Activated T-cell treated with anti-CD3 and anti-CD28 coated beads, Interleukin-2, amount 50 U/mL, for 72 hours (primary cell): ENCODE measurements around the gene KANK2. TPM values are rescaled to one million over a fixed set of nuclear protein-coding genes. Genes with fewer than 3 reads are reported as not detected.

ENCODE experiments used
- ATAC-seq, 2 donors: fragments of 150-1000 bp; cut with Tn5 transposase; replicated peaks in 1 of 2; 2 replicates each; pipeline ENCODE4 v1.10.0; 2021; ENCODE audit warnings: moderate library complexity in 2 of 2, mild to moderate bottlenecking in 1 of 2
- DNase-seq, 2 donors: peaks; one replicate each; pipeline ENCODE4 v3.0.0; 2021 to 2022; ENCODE audit warnings: mixed read lengths in 1 of 2
- H3K27ac Mint-ChIP-seq: one replicate; pipeline ENCODE4 v1.8.0; 2022; ENCODE audit warnings: mild to moderate bottlenecking, moderate library complexity, mixed read lengths
- H3K27me3 Mint-ChIP-seq: one replicate; pipeline ENCODE4 v1.8.0; 2022; ENCODE audit warnings: low read depth, mixed read lengths
- H3K36me3 Mint-ChIP-seq, 2 donors: one replicate each; pipeline ENCODE4 v1.8.0; 2022; ENCODE audit warnings: mixed read lengths in 2 of 2, mild to moderate bottlenecking in 1 of 2; ENCODE audit not compliant: insufficient read depth in 2 of 2
- H3K4me1 Mint-ChIP-seq: one replicate; pipeline ENCODE4 v1.8.0; 2022; ENCODE audit warnings: low read depth, mixed read lengths
- H3K4me3 Mint-ChIP-seq, 2 donors: one replicate each; pipeline ENCODE4 v1.8.0; 2022; ENCODE audit warnings: mild to moderate bottlenecking in 2 of 2, mixed read lengths in 2 of 2, moderate library complexity in 2 of 2
- H3K9me3 Mint-ChIP-seq, 2 donors: one replicate each; pipeline ENCODE4 v1.8.0; 2022; ENCODE audit warnings: mixed read lengths in 2 of 2
- total RNA-seq, 2 donors: library from RNA; stranded (reverse); gene quantifications; one replicate each; pipeline ENCODE4 v1.2.3, GENCODE V29; 2022

KANK2 gene
- 1 to 10 TPM in 1 of 2 donors, under 1 TPM in 1; 0.96 to 1.1 TPM for total RNA-seq

GRCh38 chr19:11197291-11198174, at the start of gene KANK2:
Gene KANK2 (minus strand): TSS chr19:11197545. CDS start chr19:11194511, 3,034 bp downstream.
- peak within 1 kb of the TSS; percentile 82 to 84 for H3K4me3 Mint-ChIP-seq
- ATAC-seq (peak; percentile 92 to 94), DNase-seq (peak; percentile 78 to 87)
- no peak within 1 kb of the TSS for H3K27ac Mint-ChIP-seq
- peaks cover 16% of the 10 kb centered on the region for H3K27me3 Mint-ChIP-seq
- no peaks in the 10 kb centered on the region for H3K36me3 Mint-ChIP-seq
- H3K4me1 Mint-ChIP-seq, result peaks cover 6% of the 10 kb centered on the region
- no peaks in the 10 kb centered on the region for H3K9me3 Mint-ChIP-seq

GRCh38 chr19:11246941-11247340, 49.6 kb upstream of the KANK2 start:
- H3K36me3 Mint-ChIP-seq, result no peaks in the 10 kb centered on the region
- ATAC-seq, result no peak
- DNase-seq, result no peak
- no peaks in the 10 kb centered on the region for H3K9me3 Mint-ChIP-seq
- peaks cover 7% of the 10 kb centered on the region for H3K4me1 Mint-ChIP-seq
- peaks cover 12% of the 10 kb centered on the region for H3K27me3 Mint-ChIP-seq
- H3K27ac Mint-ChIP-seq, result no peak overlapping the region
- H3K4me3 Mint-ChIP-seq, result no peak overlapping the region

GRCh38 chr19:11244846-11245589, 47.7 kb upstream of the KANK2 start:
- no peak for DNase-seq
- H3K27me3 Mint-ChIP-seq, result peaks cover 12% of the 10 kb centered on the region
- H3K9me3 Mint-ChIP-seq, result no peaks in the 10 kb centered on the region
- no peak overlapping the region for H3K4me3 Mint-ChIP-seq
- no peak for ATAC-seq
- H3K36me3 Mint-ChIP-seq, result no peaks in the 10 kb centered on the region
- H3K27ac Mint-ChIP-seq, result no peak overlapping the region
- peaks cover 7% of the 10 kb centered on the region for H3K4me1 Mint-ChIP-seq

- no peaks in the 10 kb centered on the region for H3K36me3 Mint-ChIP-seq
- peak overlapping the region; percentile 54 to 55 for H3K4me3 Mint-ChIP-seq
- no peak overlapping the region for H3K27ac Mint-ChIP-seq
- no peak for ATAC-seq
- H3K27me3 Mint-ChIP-seq, result peaks cover 12% of the 10 kb centered on the region
- peaks cover 0 to 2% of the 10 kb centered on the region in 2 donors for H3K9me3 Mint-ChIP-seq
- peaks cover 7% of the 10 kb centered on the region for H3K4me1 Mint-ChIP-seq
- DNase-seq, result no peak
These were observed 46.4 kb upstream of the KANK2 start for GRCh38 chr19:11243798-11244169.

GRCh38 chr19:11242864-11243797, 45.8 kb upstream of the KANK2 start:
- H3K9me3 Mint-ChIP-seq, result peaks cover 2 to 5% of the 10 kb centered on the region in 2 donors
- H3K4me3 Mint-ChIP-seq, result peak overlapping the region in 1 of 2 donors; percentile 54
- ATAC-seq (peak; percentile 98 to 99), DNase-seq (peak; percentile 91 to 92)
- H3K27me3 Mint-ChIP-seq, result peaks cover 12% of the 10 kb centered on the region
- peaks cover 7% of the 10 kb centered on the region for H3K4me1 Mint-ChIP-seq
- no peak overlapping the region for H3K27ac Mint-ChIP-seq
- H3K36me3 Mint-ChIP-seq, result no peaks in the 10 kb centered on the region

GRCh38 chr19:11242025-11242424, 44.7 kb upstream of the KANK2 start:
- Mint-ChIP-seq H3K4me3 (no peak overlapping the region), H3K9me3 (peaks cover 2 to 5% of the 10 kb centered on the region in 2 donors), H3K27ac (no peak overlapping the region), H3K27me3 (peaks cover 12% of the 10 kb centered on the region), H3K36me3 (no peaks in the 10 kb centered on the region), H3K4me1 (peaks cover 7% of the 10 kb centered on the region)
- ATAC-seq (no peak), DNase-seq (no peak)

GRCh38 chr19:11240008-11240444, 42.7 kb upstream of the KANK2 start:
- peaks cover 2 to 5% of the 10 kb centered on the region in 2 donors for H3K9me3 Mint-ChIP-seq
- H3K4me3 Mint-ChIP-seq, result no peak overlapping the region
- ATAC-seq, result no peak
- H3K4me1 Mint-ChIP-seq, result peaks cover 7% of the 10 kb centered on the region
- H3K36me3 Mint-ChIP-seq, result no peaks in the 10 kb centered on the region
- no peak overlapping the region for H3K27ac Mint-ChIP-seq
- no peak for DNase-seq
- peaks cover 12% of the 10 kb centered on the region for H3K27me3 Mint-ChIP-seq

GRCh38 chr19:11239377-11240000, 42.1 kb upstream of the KANK2 start, which contains the start of gene ANGPTL8:
Gene ANGPTL8 (plus strand): TSS chr19:11239619. CDS start chr19:11239638, 19 bp downstream.
- H3K4me3 Mint-ChIP-seq, result no peak within 1 kb of the TSS
- H3K27me3 Mint-ChIP-seq, result peaks cover 12% of the 10 kb centered on the region
- H3K27ac Mint-ChIP-seq, result no peak within 1 kb of the TSS

GRCh38 chr19:11238781-11239376, 41.5 kb upstream of the KANK2 start:
- H3K9me3 Mint-ChIP-seq, result peaks cover 2 to 5% of the 10 kb centered on the region in 2 donors
- DNase-seq, result no peak
- H3K27ac Mint-ChIP-seq, result no peak overlapping the region
- no peak overlapping the region for H3K4me3 Mint-ChIP-seq
- peaks cover 5% of the 10 kb centered on the region for H3K4me1 Mint-ChIP-seq
- peaks cover 9% of the 10 kb centered on the region for H3K27me3 Mint-ChIP-seq
- ATAC-seq, result no peak
- H3K36me3 Mint-ChIP-seq, result no peaks in the 10 kb centered on the region

More at GRCh38 chr19:11239377-11240000, 42.1 kb upstream of the KANK2 start, which contains the start of gene ANGPTL8:
- no peak for ATAC-seq
- Mint-ChIP-seq H3K9me3 (peaks cover 2 to 5% of the 10 kb centered on the region in 2 donors), H3K36me3 (no peaks in the 10 kb centered on the region), H3K4me1 (peaks cover 7% of the 10 kb centered on the region)
- DNase-seq, result no peak

GRCh38 chr19:11238041-11238440, 40.7 kb upstream of the KANK2 start:
- no peaks in the 10 kb centered on the region for H3K4me1 Mint-ChIP-seq

GRCh38 chr19:11237321-11237720, 40.0 kb upstream of the KANK2 start:
- DNase-seq (no peak), ATAC-seq (no peak)
- H3K36me3 Mint-ChIP-seq, result no peaks in the 10 kb centered on the region
- no peak overlapping the region for H3K4me3 Mint-ChIP-seq
- H3K27ac Mint-ChIP-seq, result no peak overlapping the region
- H3K9me3 Mint-ChIP-seq, result peaks cover 2 to 5% of the 10 kb centered on the region in 2 donors
- H3K27me3 Mint-ChIP-seq, result no peaks in the 10 kb centered on the region
- no peaks in the 10 kb centered on the region for H3K4me1 Mint-ChIP-seq

More at GRCh38 chr19:11238041-11238440, 40.7 kb upstream of the KANK2 start:
- no peaks in the 10 kb centered on the region for H3K36me3 Mint-ChIP-seq
- no peak overlapping the region for H3K27ac Mint-ChIP-seq
- H3K27me3 Mint-ChIP-seq, result peaks cover 6% of the 10 kb centered on the region
- H3K9me3 Mint-ChIP-seq, result peaks cover 2 to 5% of the 10 kb centered on the region in 2 donors
- DNase-seq (no peak), ATAC-seq (no peak)
- H3K4me3 Mint-ChIP-seq, result no peak overlapping the region
